HG03045 (cell line): Measurements from ENCODE around the gene OR2AP1.
A peak's percentile ranks its signal among the peaks of the same experiment; 100 is the strongest.
"Not testable (repeated sequence)": the region's sequence is repeated elsewhere in the genome, so short reads cannot be mapped to it uniquely, and the experiment has no call there.

Experiments used
- ATAC-seq: cut with Tn5 transposase; IDR thresholded peaks from one replicate; pipeline ENCODE4 v1.9.1; 2021; ENCODE audit warnings: mild to moderate bottlenecking, moderate library complexity; ENCODE audit not compliant: unreplicated experiment

The OR2AP1 gene

GRCh38 chr12:55572168-55572567 is at the start of gene OR2AP1:
OR2AP1 (plus strand) TSS chr12:55572468; CDS start chr12:55574415, 1,947 bp downstream.
- no peak for ATAC-seq

- not testable (repeated sequence) for ATAC-seq
Observed at GRCh38 chr12:55548235-55548634, 24.0 kb upstream of the OR2AP1 start.

GRCh38 chr12:55548756-55549155 is 23.5 kb upstream of the OR2AP1 start:
- ATAC-seq, result no peak

- no peak for ATAC-seq
Observed at GRCh38 chr12:55549302-55549701, 23.0 kb upstream of the OR2AP1 start, which contains the start of gene OR6C4. OR6C4 (plus strand) TSS chr12:55549602; CDS start chr12:55551227, 1,625 bp downstream.

- ATAC-seq, result no peak
Observed at GRCh38 chr12:55554296-55554695, 18.0 kb upstream of the OR2AP1 start.

- not testable (repeated sequence) for ATAC-seq
Observed at GRCh38 chr12:55570060-55570459, 2.2 kb upstream of the OR2AP1 start.

- ATAC-seq, result not testable (repeated sequence)
Observed at GRCh38 chr12:55570689-55571088, 1.6 kb upstream of the OR2AP1 start.

GRCh38 chr12:55582066-55582465 is 9.8 kb downstream of the OR2AP1 start:
- ATAC-seq, result no peak

- ATAC-seq, result no peak
Observed at GRCh38 chr12:55585817-55586216, 13.5 kb downstream of the OR2AP1 start.

GRCh38 chr12:55590152-55590551 is 17.9 kb downstream of the OR2AP1 start:
- not testable (repeated sequence) for ATAC-seq

- no peak for ATAC-seq
Observed at GRCh38 chr12:55607821-55608594, 35.7 kb downstream of the OR2AP1 start.

GRCh38 chr12:55610598-55610997 is 38.3 kb downstream of the OR2AP1 start:
- no peak for ATAC-seq

GRCh38 chr12:55612646-55613045 is 40.4 kb downstream of the OR2AP1 start:
- ATAC-seq, result no peak

- no peak for ATAC-seq
Observed at GRCh38 chr12:55614764-55615163, 42.5 kb downstream of the OR2AP1 start.

GRCh38 chr12:55619354-55620138 is 47.3 kb downstream of the OR2AP1 start:
- peak; percentile 76 for ATAC-seq

- peak; percentile 56 for ATAC-seq
Observed at GRCh38 chr12:55624056-55624455, 51.8 kb downstream of the OR2AP1 start.
